Occipital lobe (tissue), 2 donors: ENCODE measurements around the gene PRKAR2A. TPM values are rescaled to one million over a fixed set of nuclear protein-coding genes. Genes with fewer than 3 reads are reported as not detected.
"Not testable (repeated sequence)": the region's sequence is repeated elsewhere in the genome, so short reads cannot be mapped to it uniquely, and the experiment has no call there.

Source experiments
- DNase-seq: peaks from one replicate; lab custom pipeline; 2025; lab: John Stamatoyannopoulos, UW
- total RNA-seq: library from RNA; depleted of rRNA; stranded (reverse); fragments of >200 nt; gene quantifications from one replicate; pipeline ENCODE4 v1.2.3, GENCODE V29; 2014

The PRKAR2A gene
- total RNA-seq, 1 donor from 2014 or later = 29.2 TPM

DNA sequence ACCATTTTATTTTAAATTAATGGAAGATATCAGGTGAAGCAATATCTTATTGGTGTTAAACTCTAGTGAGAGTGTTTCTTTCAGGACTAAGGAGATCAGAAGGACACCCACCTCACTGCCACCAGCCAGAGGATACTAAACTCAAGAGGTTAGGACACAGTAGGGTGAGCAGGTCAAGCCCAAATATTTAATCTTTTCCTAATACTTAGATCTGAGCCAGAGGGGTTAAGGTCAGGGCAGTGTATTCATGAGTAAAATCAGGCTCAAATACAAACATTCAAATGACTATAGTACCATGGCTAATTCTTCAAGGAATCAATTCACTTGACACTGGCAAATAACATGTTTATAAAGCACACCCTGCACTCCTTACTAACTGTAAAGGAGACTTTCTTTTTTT, 65.6 kb downstream of the PRKAR2A start:
- no peak for DNase-seq

DNA sequence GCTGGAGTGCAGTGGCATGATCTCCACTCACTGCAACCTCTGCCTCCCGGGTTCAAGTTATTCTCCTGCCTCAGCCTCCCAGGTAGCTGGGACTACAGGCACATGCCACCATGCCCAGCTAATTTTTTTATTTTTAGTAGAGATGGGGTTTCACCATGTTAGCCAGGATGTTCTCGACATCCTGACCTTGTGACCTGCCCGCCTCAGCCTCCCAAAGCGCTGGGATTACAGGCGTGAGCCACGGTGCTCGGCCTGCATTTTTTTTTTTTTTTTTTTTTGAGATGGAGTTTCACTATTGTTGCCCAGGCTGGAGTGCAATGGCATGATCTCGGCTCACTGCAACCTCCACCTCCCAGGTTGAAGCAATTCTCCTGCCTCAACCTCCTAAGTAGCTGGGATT, 69.1 kb downstream of the PRKAR2A start:
- not testable (repeated sequence) for DNase-seq

DNA sequence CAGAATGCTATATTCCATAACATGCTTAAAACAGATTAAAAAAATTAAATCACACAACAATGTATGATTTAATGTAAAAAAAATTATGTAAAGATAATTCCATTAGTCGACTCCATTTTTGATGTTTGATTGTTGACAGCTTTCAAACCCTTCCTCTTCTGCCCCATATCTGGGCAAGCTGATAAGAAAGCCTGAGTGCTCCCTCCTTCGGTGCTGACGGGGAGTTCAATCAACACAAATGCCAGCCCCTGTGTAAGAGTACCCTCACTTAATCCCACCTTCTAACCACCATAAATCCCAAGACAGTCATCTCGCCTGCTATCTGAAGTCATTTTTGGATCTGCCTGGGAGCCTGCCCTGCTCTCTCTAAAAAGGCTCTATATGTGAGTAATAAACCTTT, 70.8 kb downstream of the PRKAR2A start:
- DNase-seq = no peak

DNA sequence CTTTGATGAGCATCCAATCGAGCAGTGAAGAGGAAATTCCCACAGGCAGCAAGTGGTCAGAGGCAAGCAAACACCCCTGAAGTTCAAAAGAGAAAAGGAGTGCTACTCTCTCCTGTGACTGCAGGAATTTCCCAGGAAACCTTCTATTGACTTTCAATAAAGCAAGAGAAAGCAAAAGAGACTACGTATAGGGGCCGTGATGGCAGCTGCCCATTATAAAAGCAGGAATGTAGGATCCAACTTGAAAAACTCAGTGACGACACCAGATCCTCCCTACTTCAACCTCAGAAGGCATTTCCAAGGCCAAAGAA, 77.5 kb downstream of the PRKAR2A start:
- no peak for DNase-seq

DNA sequence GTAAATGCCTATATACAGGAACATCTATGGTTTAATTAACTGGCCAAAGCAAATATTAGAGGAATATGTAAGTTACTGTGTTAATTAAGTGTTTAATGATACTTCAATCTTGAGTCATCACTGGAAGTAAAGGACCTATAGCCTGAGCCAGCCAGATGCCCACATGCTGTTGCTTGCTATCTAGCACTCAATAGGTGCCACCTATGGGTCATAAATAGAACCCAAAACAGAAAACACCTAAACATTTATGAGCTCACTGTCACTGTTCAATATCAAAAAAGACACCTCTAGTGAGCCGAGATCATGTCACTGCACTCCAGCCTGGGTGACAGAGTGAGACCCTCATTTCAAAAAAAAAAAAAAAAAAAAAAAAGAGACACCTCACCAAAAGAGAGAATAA, 82.3 kb downstream of the PRKAR2A start:
- no peak for DNase-seq

DNA sequence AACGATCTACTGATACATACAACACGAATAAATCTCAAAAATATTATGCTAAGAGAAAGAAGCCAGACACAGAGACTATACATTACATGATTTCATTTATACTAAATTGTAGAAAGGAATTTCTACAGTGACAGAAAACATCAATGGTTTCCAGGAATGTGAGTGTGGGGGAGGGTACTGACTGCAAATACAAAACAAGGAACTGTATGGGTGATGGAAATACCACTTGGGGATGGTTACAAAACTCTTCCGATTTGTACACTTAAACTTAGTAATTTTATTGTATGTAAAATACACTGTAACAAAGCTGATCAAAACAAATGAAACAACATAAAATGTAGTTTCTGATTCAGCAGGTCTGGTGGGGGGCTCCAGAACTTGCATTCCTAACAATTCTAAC, 84.9 kb downstream of the PRKAR2A start:
- DNase-seq = no peak

DNA sequence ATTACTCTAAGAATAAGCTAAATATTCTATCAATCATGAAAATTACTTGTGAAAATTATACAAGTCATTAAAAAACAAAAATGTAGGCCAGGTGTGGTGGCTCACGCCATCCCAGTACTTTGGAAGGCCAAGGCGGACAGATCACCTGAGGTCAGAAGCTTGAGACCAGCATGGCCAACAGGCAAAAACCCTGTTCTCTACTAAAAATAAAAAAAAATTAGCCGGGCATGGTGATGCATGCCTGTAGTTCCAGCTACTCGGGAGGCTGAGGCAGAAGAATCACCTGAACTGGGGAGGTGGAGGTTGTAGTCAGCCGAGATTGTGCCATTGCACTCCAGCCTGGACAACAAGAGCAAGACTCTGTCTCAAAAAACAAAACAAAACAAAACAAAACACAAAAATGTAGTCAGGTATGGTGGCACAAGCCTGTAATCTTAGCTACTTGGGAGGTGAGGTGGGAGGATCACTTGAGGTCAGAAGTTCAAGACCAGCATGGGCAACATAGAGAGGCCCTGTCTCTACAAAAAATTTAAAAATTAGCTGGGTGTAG, 87.6 kb downstream of the PRKAR2A start:
- DNase-seq = not testable (repeated sequence)

DNA sequence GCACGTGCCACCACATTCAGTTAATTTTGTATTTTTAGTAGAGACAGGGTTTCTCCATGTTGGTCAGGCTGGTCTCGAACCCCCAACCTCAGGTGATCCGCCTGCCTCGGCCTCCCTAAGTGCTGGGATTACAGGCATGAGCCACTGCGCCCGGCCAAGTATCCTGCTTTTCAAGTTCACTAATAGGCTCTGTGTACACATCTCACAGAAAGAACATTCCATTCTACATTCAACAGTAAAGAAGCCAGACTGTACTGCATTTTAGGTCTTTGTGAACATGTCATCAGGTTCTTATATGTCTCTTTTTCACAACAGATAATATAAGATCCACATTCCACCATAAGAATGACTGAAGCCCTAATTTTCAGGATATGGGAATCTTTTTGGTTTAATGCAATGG, 88.1 kb downstream of the PRKAR2A start:
- not testable (repeated sequence) for DNase-seq

DNA sequence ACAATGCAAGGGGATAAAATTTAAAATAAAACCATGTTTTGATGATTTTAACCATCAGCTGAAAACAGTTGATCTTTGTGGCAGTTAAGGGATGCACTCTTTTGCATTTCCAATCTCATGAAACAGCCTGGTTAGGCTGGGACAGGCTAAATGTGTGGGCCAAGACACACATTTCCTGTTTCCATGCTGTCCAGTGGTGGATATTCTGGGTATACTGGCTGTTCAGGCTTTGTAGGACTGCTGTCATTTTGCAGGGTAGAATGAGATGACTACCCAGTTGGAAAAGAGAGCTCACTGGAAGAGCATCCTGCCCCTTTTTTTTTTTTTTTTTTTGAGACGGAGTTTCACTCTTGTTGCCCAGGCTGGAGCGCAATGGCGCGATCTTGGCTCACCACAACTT, 88.6 kb downstream of the PRKAR2A start:
- no peak for DNase-seq

DNA sequence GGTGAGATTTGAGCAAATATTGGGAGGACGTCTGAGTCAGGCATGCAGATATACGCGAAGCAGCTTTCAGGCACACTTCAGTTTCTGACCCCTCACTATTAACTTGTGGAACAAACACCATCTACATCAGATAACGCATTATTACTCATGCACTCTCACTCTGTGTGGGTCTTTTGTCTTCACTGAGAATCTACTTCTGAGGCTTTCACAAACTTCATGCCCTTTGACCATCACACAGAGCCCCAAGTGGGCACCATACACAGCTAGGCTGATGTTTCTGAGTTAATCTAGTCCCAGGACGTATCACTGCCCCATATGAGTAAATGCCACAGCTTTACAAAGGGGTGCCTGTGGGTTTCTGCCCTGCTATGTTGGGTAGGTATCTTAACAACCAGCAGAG, 91.0 kb downstream of the PRKAR2A start:
- no peak for DNase-seq

DNA sequence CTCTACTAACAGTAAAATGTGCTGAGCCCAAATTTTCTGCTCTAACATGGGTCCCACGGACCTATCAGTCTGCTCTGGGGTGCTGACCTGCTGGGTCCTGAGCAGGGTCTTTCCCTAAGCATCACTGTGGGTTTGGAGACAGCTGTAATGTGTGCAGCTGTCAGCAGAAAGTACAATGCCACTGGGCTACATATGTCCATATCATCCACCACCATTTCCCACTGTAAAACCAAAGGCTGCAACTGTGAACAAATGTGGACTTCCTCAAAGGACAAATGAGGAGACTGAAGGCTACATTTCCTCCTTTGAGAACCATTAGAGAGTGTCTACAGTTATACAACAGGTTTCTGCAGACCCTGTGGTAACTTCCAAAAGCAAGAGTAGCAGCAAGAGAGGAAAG, 96.8 kb downstream of the PRKAR2A start:
- DNase-seq = no peak

DNA sequence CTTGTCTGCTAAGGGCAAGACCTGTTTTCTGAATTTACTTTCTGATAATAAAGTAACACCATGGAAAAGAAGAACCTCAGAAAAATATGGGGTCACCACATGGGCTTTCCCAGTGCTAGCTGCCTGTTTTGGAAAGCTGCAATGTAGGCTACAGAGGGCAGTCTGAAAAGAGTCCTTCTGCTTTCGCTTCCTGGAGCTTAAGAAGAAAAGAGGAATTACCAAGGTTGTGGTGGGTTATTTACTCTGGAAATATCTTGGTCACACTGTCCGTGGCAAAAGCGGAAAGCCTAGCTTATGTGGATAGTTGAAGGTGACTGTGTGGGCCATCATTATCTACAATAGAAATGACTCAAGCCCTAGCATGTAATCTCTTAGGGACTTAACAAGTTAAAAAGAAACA, 98.9 kb downstream of the PRKAR2A start:
- DNase-seq = no peak

DNA sequence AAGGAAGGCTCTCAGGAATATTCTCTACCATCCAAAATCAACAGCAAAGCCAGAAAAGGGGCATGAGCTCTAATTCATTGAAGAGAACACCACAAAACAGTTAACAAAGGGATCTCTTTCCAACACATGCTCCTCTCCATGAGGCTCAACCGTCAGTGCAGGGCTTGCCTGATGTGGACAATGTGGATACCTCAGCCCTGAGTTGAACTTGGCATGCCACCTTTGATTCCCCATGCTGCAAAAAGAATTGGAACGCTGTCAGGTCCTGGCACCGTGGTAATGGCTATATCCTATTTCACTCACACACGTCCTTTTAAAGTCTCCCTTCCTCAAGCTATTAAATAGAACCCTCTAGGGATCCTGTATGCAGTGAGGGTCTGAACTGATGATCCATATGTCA, 100.0 kb downstream of the PRKAR2A start:
- DNase-seq = no peak

DNA sequence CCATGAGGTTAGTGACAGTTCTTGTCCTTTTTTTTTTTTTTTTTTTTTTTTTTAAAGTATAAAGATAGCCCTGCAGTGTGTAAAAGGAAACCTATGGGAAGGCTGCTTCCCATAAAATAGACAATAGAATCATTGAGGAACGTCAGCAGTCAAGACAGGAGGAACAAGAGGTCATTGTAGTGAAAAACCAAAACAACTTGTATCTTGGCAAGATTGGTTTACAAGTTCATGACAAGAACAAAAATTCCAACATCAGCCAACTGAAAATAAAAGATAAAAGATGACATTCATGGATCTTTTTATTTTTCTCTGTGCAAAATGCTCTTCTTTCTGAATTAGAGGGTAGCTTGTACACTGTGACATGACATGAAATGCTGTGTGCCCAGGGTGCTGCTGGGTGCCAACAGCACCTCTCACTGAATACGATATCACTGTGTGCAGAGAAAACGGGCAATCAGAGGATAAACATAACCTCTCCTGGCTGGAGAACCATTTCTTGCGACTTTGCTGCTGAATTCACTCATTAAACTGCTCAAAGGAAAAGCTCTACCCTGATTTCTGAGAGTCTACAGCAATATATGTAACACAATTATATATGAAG, 100.6 kb downstream of the PRKAR2A start:
- no peak for DNase-seq

DNA sequence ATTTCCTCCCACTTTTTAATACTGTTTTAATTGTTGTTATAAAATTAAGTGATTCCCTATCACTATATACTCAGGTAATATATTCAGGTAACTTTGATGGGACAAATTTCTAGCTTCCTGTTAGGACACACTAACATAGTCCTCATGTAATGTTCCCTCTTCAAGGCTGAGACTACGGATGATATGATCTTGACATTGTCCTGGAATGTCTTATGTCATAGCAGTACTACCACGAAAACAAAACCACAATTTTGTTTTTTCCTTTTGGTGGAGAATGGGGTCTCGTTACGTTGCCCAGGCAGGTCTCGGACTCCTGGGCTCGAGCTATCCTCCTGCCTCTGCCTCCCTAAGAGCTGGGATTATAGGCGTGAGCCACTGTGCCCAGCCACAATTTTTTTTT, 103.9 kb downstream of the PRKAR2A start:
- DNase-seq = no peak

DNA sequence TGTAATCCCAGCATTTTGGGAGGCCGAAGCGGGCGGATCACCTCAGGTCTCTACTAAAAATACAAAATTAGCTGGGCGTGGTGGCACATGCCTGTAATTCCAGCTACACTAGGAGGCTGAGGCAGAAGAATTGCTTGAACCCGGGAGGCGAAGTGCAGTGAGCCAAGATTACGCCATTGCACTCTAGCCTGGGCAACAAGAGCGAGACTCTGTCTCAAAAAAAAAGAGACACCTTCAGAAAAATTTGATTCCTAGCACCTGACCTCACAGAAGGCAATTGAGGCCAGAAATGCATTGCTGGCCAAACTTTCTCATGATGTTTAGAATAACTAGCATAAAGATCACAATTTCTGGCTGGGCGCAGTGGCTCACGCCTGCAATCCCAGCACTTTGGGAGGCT, 106.4 kb downstream of the PRKAR2A start:
- DNase-seq = not testable (repeated sequence)

DNA sequence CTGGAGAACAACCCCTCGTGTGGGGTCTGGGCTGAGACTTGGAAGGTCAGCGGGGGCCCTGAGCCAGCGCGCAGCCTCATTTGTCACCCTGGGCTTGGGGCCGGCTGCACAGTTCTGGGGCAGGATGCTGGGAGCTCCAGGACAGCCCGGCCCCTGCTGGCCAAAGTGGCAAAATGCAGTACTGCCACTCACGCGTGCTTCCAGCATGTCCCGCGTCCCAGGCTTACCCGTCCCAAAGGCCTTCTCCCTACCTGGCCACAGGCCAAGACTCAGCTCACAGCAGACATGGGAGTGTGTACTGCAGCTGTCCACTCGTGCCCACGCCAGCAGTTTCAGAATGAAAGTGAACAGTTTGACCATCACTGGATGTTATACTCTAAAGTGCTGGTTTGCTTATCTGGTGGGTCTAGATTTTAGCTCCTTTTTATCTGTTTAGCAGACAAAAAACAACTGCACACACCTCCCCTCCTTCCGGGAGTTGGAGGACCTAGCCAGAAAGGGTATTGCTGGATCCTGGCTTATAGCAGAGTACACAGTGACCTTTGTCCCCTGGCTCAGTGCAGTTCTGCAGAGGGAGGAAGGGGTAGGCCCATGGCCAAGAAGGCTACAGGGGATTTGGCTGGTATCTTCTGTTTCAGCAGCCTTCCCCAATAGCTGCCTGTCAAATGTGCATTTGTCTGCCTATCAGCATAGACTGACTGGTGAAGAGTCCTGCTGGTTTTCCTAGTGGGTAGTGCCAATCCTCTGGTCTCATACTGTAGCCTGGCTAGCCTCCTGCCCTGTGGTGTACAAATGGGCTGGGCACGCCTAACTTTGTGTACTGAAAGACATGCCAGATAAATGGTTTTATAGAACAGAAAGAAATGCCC, 107.5 kb downstream of the PRKAR2A start:
- peak; percentile 77 for DNase-seq

DNA sequence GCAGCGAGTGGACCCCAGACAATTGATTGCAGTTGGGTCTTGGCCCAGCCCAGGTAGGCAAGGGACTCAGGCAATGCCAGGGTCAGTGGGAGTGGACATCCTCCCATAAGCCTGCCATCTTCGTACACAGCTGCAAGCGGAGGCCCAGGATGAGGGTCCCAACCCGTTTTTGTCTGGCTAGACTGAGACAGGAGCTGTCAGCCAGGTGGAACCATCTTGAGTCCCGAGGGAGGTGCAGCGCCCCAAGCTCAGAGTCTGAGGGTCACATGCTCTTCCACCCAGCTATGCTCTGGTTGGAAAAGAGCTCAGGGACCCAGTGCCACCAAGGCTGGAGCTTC, 108.1 kb downstream of the PRKAR2A start:
- no peak for DNase-seq

DNA sequence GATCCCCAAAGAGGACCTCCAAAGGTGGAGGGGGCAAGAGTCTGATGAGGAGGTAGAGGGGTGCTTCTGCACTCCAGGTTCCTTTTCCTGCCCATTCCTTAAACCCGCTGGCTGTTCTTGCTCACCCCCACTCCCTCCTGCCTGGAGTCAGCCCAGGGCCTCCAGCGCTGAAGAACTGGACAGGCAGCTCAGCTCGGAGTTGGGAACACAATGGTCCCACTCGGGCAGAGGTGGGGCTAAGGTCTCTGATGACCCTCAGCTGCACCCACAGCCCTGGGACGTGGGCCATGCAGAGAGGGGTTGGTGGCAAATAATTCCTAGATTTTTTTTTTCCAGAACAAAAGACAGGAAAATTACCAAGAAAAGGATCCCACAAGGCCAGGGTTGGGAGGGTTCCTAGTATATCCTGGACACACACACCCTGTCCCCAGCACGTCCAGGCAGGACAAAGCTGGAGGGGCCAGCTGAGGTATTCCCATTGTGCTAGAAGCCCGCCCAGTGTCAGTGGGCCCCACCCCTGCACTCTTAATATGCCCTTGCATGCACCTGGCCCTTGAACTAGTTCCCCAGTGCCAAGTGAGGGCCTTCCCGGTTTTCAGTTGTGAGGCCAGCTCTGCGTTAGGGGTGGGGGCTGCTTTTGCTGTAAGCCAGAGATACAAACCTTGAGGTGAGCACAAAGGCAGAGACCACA, 108.6 kb downstream of the PRKAR2A start:
- DNase-seq = no peak

DNA sequence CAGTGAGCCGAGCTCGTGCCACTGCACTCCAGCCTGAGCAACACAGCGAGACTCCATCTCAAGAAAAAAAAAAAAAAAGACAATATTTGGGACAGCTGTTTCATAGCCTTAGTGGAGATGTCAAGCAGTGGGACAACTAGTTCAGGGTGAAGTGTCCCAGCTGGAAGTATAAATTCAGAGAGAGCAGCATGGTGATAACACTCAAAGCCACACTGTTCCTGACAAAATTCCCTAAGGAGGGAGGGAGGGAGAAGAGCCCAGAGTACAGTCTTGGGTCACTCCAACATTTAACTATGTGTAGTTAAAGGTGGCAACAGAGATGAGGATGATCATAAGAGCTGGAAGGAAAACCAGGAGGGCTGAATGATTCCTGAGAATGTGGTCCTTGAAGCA, 109.5 kb downstream of the PRKAR2A start:
- DNase-seq = no peak

DNA sequence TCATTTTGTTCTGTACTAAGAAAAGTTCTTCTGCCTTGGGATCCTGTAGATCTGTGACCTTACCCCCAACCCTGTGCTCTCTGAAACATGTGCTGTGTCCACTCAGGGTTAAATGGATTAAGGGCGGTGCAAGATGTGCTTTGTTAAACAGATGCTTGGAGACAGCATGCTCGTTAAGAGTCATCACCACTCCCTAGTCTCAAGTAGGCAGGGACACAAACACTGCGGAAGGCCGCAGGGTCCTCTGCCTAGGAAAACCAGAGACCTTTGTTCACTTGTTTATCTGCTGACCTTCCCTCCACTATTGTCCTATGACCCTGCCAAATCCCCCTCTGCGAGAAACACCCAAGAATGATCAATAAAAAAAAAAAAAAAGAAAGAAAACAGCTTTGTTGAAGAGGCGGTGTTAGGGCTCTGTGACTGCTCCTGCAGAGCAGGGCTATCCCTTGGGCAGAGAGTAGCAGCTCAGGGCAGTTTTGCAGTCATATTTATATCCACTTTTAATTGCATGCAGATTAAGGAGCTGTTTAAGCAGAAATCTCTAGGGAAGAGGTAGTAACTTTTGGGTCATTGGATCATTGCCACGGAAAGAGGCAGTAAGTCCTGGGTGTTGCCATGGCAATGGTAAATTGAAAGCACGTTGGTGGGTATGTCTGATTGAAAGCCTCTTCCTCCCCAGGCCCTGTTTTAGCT, 112.5 kb downstream of the PRKAR2A start:
- not testable (repeated sequence) for DNase-seq

DNA sequence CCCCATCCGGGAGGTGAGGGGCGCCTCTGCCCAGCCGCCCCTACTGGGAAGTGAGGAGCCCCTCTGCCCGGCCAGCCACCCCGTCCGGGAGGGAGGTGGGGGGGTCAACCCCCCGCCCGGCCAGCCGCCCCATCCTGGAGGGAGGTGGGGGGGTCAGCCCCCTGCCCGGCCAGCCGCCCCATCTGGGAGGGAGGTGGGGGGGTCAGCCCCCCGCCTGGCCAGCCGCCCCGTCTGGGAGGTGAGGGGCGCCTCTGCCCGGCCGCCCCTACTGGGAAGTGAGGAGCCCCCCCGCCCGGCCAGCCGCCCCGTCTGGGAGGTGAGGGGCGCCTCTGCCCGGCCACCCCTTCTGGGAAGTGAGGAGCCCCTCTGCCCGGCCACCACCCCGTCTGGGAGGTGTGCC, 113.1 kb downstream of the PRKAR2A start:
- not testable (repeated sequence) for DNase-seq
